MM.1S (cell line): ENCODE results near the gene YY1.

Source experiments
- DNase-seq: peaks from one replicate; pipeline ENCODE4 v3.0.0-alpha.2; 2015
- H2AFZ ChIP-seq: fragments of 300-600 bp; sonication (generic); 2 replicates; pipeline ENCODE4 v1.6.0; 2016; ENCODE audit warnings: antibody characterized with exemption, low read length
- H3F3A ChIP-seq: fragments of 300-600 bp; sonication (generic); 2 replicates; pipeline ENCODE4 v1.6.1; 2016; ENCODE audit warnings: mild to moderate bottlenecking, antibody characterized with exemption, low read length, moderate library complexity, mixed read lengths; ENCODE audit not compliant: insufficient read depth
- H3K27ac ChIP-seq: fragments of 300-600 bp; sonication (generic); 2 replicates; pipeline ENCODE4 v1.5.1; 2016; ENCODE audit warnings: mild to moderate bottlenecking, low read length
- H3K27me3 ChIP-seq: fragments of 300-600 bp; sonication (generic); replicated peaks from 2 replicates; pipeline ENCODE4 v1.6.0; 2016; ENCODE audit warnings: low read length; ENCODE audit not compliant: insufficient read depth
- H3K36me3 ChIP-seq: fragments of 300-600 bp; sonication (generic); replicated peaks from 2 replicates; pipeline ENCODE4 v1.6.1; 2016; ENCODE audit warnings: mild to moderate bottlenecking, low read length, mixed read lengths; ENCODE audit not compliant: insufficient read depth
- H3K4me1 ChIP-seq: fragments of 300-600 bp; sonication (generic); 2 replicates; pipeline ENCODE4 v1.6.1; 2016; ENCODE audit warnings: low read length, mixed read lengths
- H3K4me2 ChIP-seq: fragments of 300-600 bp; sonication (generic); 2 replicates; pipeline ENCODE4 v1.6.0; 2016; ENCODE audit warnings: low read depth, low read length
- H3K4me3 ChIP-seq: fragments of 300-600 bp; sonication (generic); 2 replicates; pipeline ENCODE4 v1.5.1; 2016; ENCODE audit warnings: low read length, mixed read lengths
- H3K79me2 ChIP-seq: fragments of 300-600 bp; sonication (generic); 2 replicates; pipeline ENCODE4 v1.6.1; 2016; ENCODE audit warnings: mixed run types, low read length, mixed read lengths
- H3K9ac ChIP-seq: fragments of 300-600 bp; sonication (generic); 2 replicates; pipeline ENCODE4 v1.6.1; 2016; ENCODE audit warnings: low read length, mixed read lengths
- H3K9me2 ChIP-seq: fragments of 300-600 bp; sonication (generic); replicated peaks from 2 replicates; pipeline ENCODE4 v1.6.1; 2016; ENCODE audit warnings: mild to moderate bottlenecking, low read length, mixed read lengths; ENCODE audit not compliant: insufficient read depth
- H3K9me3 ChIP-seq: fragments of 300-600 bp; sonication (generic); replicated peaks from 2 replicates; pipeline ENCODE4 v1.6.1; 2016; ENCODE audit warnings: mild to moderate bottlenecking, low read length, mixed read lengths; ENCODE audit not compliant: insufficient read depth
- H4K20me1 ChIP-seq: fragments of 300-600 bp; sonication (generic); 2 replicates; pipeline ENCODE4 v1.6.1; 2016; ENCODE audit warnings: mild to moderate bottlenecking, low read length, moderate library complexity, mixed read lengths; ENCODE audit not compliant: insufficient read depth
- EZH2 ChIP-seq: fragments of 300-600 bp; sonication (generic); optimal IDR thresholded peaks from 2 replicates; pipeline ENCODE3; 2017; ENCODE audit warnings: low read depth, mild to moderate bottlenecking, antibody characterized with exemption, low read length, mixed read lengths
- EZH2phosphoT487 ChIP-seq: fragments of 300-600 bp; sonication (generic); IDR thresholded peaks from 2 replicates; pipeline ENCODE4 v1.6.1; 2018; ENCODE audit warnings: antibody characterized with exemption, low read length
- TF ChIP-seq, protein P1 (sequence below): fragments of 300-600 bp; sonication (generic); IDR thresholded peaks from 2 replicates; pipeline ENCODE4 v1.5.1; 2016; ENCODE audit warnings: antibody characterized with exemption, low read length, mixed read lengths

YY1 gene

DNA sequence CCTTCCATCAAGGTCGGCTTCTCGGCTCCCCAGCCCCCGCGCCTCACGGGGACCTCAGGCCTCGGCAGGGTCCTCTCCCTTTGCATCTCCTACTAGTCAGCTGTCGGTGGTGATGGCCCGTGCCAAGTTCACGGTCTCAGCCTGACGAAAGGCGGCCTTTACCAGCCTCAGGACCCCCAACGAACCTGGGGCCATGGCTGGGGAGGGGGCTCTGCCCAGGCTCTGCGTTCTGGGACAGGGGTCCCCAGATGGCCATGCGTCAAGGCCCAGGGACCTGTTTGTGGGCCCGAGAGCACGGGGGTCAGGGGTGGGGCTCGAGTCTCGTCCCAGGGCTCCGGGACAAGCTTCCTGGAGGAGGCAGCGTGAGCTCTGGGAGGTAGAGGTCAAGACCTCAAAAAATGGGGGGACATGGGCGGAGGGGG is 46.7 kb upstream of the YY1 start:
- Histone ChIP-seq H3K4me1 (peaks cover 5% of the 10 kb centered on the region; the same call in 1 of the 2 replicates), H3K4me2 (peak overlapping the region; percentile 57; the same call in 1 of the 2 replicates), H3K9me2 (no peaks in the 10 kb centered on the region), H2AFZ (peak overlapping the region; percentile 75), H3K27me3 (no peaks in the 10 kb centered on the region), H3K79me2 (no peaks in the 10 kb centered on the region), H3K36me3 (no peaks in the 10 kb centered on the region), H3F3A (no peaks in the 10 kb centered on the region), H3K9me3 (no peaks in the 10 kb centered on the region), H3K4me3 (peak overlapping the region; percentile 54), H3K9ac (peak overlapping the region; percentile 69; the same call in 1 of the 2 replicates), H3K27ac (no peak overlapping the region), H4K20me1 (no peaks in the 10 kb centered on the region)
- TF ChIP-seq, protein P1, sequence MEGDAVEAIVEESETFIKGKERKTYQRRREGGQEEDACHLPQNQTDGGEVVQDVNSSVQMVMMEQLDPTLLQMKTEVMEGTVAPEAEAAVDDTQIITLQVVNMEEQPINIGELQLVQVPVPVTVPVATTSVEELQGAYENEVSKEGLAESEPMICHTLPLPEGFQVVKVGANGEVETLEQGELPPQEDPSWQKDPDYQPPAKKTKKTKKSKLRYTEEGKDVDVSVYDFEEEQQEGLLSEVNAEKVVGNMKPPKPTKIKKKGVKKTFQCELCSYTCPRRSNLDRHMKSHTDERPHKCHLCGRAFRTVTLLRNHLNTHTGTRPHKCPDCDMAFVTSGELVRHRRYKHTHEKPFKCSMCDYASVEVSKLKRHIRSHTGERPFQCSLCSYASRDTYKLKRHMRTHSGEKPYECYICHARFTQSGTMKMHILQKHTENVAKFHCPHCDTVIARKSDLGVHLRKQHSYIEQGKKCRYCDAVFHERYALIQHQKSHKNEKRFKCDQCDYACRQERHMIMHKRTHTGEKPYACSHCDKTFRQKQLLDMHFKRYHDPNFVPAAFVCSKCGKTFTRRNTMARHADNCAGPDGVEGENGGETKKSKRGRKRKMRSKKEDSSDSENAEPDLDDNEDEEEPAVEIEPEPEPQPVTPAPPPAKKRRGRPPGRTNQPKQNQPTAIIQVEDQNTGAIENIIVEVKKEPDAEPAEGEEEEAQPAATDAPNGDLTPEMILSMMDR, result no peak
- TF ChIP-seq EZH2 (no peak), EZH2phosphoT487 (no peak)
- no peak for DNase-seq

DNA sequence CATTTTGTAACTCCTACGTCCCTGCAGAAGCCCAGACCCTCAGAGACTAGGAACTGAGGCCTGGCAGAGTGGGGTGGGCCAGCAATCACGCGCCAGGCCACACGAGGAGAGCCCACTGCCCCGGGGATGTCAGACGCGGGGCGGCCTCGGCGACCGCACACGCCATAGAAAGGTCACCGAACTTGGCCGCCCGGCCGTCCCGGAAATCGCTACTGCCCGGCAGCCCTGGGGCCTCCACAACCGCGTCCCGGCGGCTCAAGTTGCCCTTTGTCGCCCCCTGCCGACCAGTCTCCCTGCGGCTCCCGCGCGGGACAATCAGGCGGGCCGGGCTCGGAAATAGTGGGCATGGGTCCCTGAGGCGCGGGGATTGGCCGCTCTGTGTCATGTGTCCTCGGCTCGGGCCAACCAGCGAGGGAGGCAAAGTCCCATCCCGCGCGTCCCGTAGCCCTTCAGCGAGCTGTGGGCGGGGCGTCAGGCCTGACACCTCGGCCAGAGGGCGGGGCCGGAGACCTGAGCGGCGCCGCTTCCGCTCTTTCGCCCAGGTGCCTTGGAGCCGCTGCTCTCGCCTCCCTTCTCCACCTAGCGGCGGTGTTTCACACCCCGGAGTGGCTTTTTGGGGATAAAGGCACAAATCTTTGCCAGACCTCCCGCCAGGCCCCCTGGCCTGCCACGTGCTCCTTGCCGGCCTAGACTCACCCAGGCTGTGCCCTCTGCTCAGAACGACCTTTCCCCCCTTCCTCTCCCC is 46.1 kb upstream of the YY1 start:
- Histone ChIP-seq H3F3A (no peaks in the 10 kb centered on the region), H3K9ac (peak overlapping the region; percentile 69; the same call in 1 of the 2 replicates), H3K9me2 (no peaks in the 10 kb centered on the region), H2AFZ (peak overlapping the region; percentile 95), H3K4me1 (peaks cover 5% of the 10 kb centered on the region; the same call in 1 of the 2 replicates), H3K9me3 (no peaks in the 10 kb centered on the region), H3K27me3 (no peaks in the 10 kb centered on the region), H3K4me2 (peak overlapping the region; percentile 69; the same call in 1 of the 2 replicates), H3K4me3 (peak overlapping the region; percentile 54), H3K36me3 (no peaks in the 10 kb centered on the region), H4K20me1 (no peaks in the 10 kb centered on the region), H3K79me2 (no peaks in the 10 kb centered on the region), H3K27ac (peak overlapping the region; percentile 34; the same call in 1 of the 2 replicates)
- no peak for TF ChIP-seq EZH2
- TF ChIP-seq, protein P1, result peak; percentile 54
- peak; percentile 96 for DNase-seq

DNA sequence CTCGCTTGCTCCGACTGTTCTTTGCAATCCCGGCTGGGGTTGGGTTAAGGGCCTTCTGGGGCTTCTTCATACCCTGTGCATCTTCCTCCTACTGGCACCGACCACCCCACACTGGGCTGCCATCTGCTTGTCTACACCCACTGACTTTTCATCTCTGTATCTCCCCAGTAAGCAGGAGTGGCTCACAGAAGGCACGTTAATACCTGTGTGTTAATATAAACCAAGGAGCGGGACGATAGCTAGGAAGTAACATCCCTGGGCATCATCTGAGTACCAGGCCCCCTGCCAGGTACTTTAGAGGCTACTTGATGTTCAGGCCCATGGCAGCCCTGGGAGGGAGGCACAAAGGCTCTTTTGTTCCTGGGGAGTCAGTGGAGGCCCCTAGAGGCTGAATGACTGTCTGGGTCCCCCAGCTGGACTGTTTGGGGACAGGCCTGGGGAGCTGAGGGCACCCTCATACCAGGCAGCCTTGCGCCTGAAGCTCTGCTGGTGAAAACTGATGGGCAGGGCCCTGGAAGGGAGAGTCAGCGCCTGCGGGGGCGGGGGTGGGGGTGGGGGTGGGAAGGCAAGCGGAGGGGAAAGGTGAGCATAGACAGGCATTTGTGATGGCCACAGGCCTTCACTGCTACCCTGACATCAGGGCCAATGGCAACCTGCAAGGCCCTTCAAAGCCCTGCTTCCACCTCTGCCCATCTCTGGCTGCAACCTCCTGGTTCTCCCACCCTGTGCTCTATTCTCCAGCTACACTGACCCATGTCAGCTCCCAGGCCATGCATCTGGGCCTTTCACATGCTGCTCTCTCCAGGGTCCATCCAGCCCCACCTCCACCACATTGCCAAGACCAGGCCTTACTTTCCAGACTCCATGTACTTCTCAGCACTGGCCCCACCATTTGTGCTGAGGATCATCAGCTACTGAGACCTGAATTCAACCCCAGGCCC is 45.3 kb upstream of the YY1 start:
- peak overlapping the region; percentile 69; the same call in 1 of the 2 replicates for H3K4me2 ChIP-seq
- TF ChIP-seq, protein P1, result no peak
- TF ChIP-seq EZH2 (no peak), EZH2phosphoT487 (no peak)
- H3K27me3 ChIP-seq, result no peaks in the 10 kb centered on the region
- H3K4me3 ChIP-seq, result peak overlapping the region; percentile 29; the same call in 1 of the 2 replicates
- peak overlapping the region; percentile 34; the same call in 1 of the 2 replicates for H3K27ac ChIP-seq
- H3K9me2 ChIP-seq, result no peaks in the 10 kb centered on the region
- peaks cover 5% of the 10 kb centered on the region; the same call in 1 of the 2 replicates for H3K4me1 ChIP-seq
- DNase-seq, result no peak
- no peaks in the 10 kb centered on the region for H4K20me1 ChIP-seq
- H2AFZ ChIP-seq, result peak overlapping the region; percentile 95
- no peaks in the 10 kb centered on the region for H3K79me2 ChIP-seq
- H3F3A ChIP-seq, result no peaks in the 10 kb centered on the region
- no peaks in the 10 kb centered on the region for H3K36me3 ChIP-seq
- no peaks in the 10 kb centered on the region for H3K9me3 ChIP-seq
- H3K9ac ChIP-seq, result peak overlapping the region; percentile 59; the same call in 1 of the 2 replicates
